Progenitor cell of endocrine pancreas (in vitro differentiated cells): ENCODE data around the gene ZSCAN5B. TPM values are rescaled to one million over a fixed set of nuclear protein-coding genes. Genes with fewer than 3 reads are reported as not detected.

Experiments used
- DNase-seq: peaks from one replicate; pipeline ENCODE4 v3.0.0; 2021; ENCODE audit warnings: low spot score; ENCODE audit not compliant: unreplicated experiment
- H3K27ac Mint-ChIP-seq: 2 replicates; pipeline ENCODE4 v1.8.0; 2021; ENCODE audit warnings: mild to moderate bottlenecking, moderate library complexity, mixed read lengths
- H3K27me3 Mint-ChIP-seq: 2 replicates; pipeline ENCODE4 v1.8.0; 2021; ENCODE audit warnings: mixed read lengths
- H3K36me3 Mint-ChIP-seq: 2 replicates; pipeline ENCODE4 v1.8.0; 2022; ENCODE audit warnings: mixed read lengths; ENCODE audit not compliant: insufficient read depth
- H3K4me1 Mint-ChIP-seq: 2 replicates; pipeline ENCODE4 v1.8.0; 2021; ENCODE audit warnings: low read depth, mixed read lengths
- H3K4me3 Mint-ChIP-seq: 2 replicates; pipeline ENCODE4 v1.8.0; 2021; ENCODE audit warnings: low read depth, mild to moderate bottlenecking, moderate library complexity, mixed read lengths
- H3K9me3 Mint-ChIP-seq: 2 replicates; pipeline ENCODE4 v1.8.0; 2021; ENCODE audit warnings: low read depth, mixed read lengths
- CTCF ChIP-seq: fragments of 200-600 bp; sonication (generic); IDR thresholded peaks from one replicate; pipeline ENCODE4 v1.5.0; 2021; ENCODE audit warnings: antibody characterized with exemption, mild to moderate bottlenecking; ENCODE audit not compliant: unreplicated experiment
- total RNA-seq: library from RNA; stranded (reverse); gene quantifications from 2 replicates; pipeline ENCODE4 v1.2.1, GENCODE V29; 2021

ZSCAN5B gene
- total RNA-seq, 1 donor from 2014 or later, result not detected

GRCh38 chr19:56174086-56174485 is 23.5 kb downstream of the ZSCAN5B start:
- DNase-seq, result no peak
- no peaks in the 10 kb centered on the region for H3K4me1 Mint-ChIP-seq

GRCh38 chr19:56170261-56170660 is 27.3 kb downstream of the ZSCAN5B start:
- Mint-ChIP-seq H3K27me3 (peaks cover 17% of the 10 kb centered on the region), H3K4me1 (no peaks in the 10 kb centered on the region), H3K9me3 (no peaks in the 10 kb centered on the region), H3K36me3 (no peaks in the 10 kb centered on the region), H3K27ac (no peak overlapping the region), H3K4me3 (no peak overlapping the region)
- DNase-seq, result no peak
- no peak for TF ChIP-seq CTCF

More at GRCh38 chr19:56174086-56174485, 23.5 kb downstream of the ZSCAN5B start:
- Mint-ChIP-seq H3K36me3 (no peaks in the 10 kb centered on the region), H3K4me3 (no peak overlapping the region), H3K27me3 (peaks cover 23% of the 10 kb centered on the region), H3K9me3 (no peaks in the 10 kb centered on the region), H3K27ac (peak overlapping the region; percentile 69)
- no peak for TF ChIP-seq CTCF

- H3K4me1 Mint-ChIP-seq, result no peaks in the 10 kb centered on the region
- no peak overlapping the region for H3K27ac Mint-ChIP-seq
- TF ChIP-seq CTCF, result no peak
- DNase-seq, result no peak
- no peaks in the 10 kb centered on the region for H3K9me3 Mint-ChIP-seq
- H3K27me3 Mint-ChIP-seq, result no peaks in the 10 kb centered on the region
- no peaks in the 10 kb centered on the region for H3K36me3 Mint-ChIP-seq
- H3K4me3 Mint-ChIP-seq, result no peak overlapping the region
Measured at GRCh38 chr19:56167064-56167578, 30.5 kb downstream of the ZSCAN5B start.

- Mint-ChIP-seq H3K9me3 (no peaks in the 10 kb centered on the region), H3K36me3 (peaks cover 9% of the 10 kb centered on the region), H3K27ac (no peak overlapping the region), H3K4me3 (no peak overlapping the region), H3K4me1 (no peaks in the 10 kb centered on the region), H3K27me3 (no peaks in the 10 kb centered on the region)
- no peak for DNase-seq
- TF ChIP-seq CTCF, result no peak
Measured at GRCh38 chr19:56163097-56163496, 34.5 kb downstream of the ZSCAN5B start.

GRCh38 chr19:56162258-56162657 is 35.3 kb downstream of the ZSCAN5B start:
- DNase-seq, result no peak
- no peak overlapping the region for H3K27ac Mint-ChIP-seq

More at GRCh38 chr19:56162258-56162657, 35.3 kb downstream of the ZSCAN5B start:
- Mint-ChIP-seq H3K4me3 (no peak overlapping the region), H3K27me3 (no peaks in the 10 kb centered on the region), H3K4me1 (no peaks in the 10 kb centered on the region), H3K36me3 (peaks cover 9% of the 10 kb centered on the region), H3K9me3 (no peaks in the 10 kb centered on the region)
- TF ChIP-seq CTCF, result no peak
